Cardiac fibroblast (primary cell): ENCODE data around the gene FSCN2.

Source experiments
- DNase-seq, 2 donors: peaks; one replicate each; pipeline versions ENCODE4 v3.0.0 to v3.0.0-alpha.2; 2010; ENCODE audit warnings: low read depth in 2 of 2
- H3K4me3 ChIP-seq, 2 donors: replicated peaks in 1 of 2; 1 replicate in 1 of 2; 2 replicates in 1 of 2; pipeline ENCODE4 v1.5.1; 2011; ENCODE audit warnings: low read depth in 2 of 2, low read length in 2 of 2, mild to moderate bottlenecking in 2 of 2, moderate library complexity in 1 of 2
- TF ChIP-seq, protein P1 (sequence below): IDR thresholded peaks from one replicate; pipeline ENCODE4 v1.5.1; 2011; ENCODE audit warnings: low read depth, mild to moderate bottlenecking, low read length, inconsistent platforms

Gene FSCN2

DNA sequence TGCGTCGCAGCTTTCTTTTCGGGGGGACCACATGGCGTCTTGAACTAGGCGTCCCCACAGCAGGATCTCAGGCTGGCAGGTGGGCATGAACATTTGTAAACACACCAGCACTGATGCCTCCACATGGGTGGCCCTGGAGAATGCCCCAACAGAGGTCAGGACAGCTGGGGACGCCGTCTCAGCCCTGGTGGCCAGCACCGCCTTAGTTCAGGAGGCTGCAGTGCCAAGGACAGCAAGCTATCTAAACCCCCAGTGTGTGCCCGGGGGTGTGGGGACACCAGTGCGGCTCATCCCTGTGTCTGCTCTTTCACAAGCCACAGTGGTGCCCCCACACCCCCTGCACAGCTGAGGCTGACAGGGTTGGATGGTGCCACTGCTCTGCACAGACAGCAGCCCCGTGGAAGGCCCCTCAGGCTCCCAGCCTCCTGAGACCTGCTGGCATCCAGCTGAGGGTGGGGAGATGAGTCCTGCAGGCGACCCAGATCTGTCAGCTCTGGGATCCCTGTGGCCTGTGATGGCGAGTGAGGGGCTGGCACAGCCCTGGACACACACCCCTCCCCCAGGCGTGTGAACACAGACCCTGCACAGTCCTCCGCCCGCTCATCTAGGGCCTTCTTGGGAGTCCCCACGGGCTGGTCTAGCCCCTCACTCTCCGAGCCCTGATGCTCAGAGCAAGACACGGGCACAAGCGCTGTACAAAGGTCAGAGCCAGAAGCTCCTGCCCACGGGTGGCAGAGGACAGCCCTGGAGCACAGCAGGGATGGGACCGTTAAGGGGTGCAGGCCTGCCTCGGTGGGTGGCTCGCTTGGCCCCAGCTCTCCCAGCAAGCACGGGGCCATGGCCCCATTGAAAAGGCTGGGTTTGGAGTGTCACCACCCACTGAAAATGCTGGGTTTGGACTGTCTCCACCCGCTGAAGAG is 10.7 kb downstream of the FSCN2 start:
- TF ChIP-seq, protein P1, sequence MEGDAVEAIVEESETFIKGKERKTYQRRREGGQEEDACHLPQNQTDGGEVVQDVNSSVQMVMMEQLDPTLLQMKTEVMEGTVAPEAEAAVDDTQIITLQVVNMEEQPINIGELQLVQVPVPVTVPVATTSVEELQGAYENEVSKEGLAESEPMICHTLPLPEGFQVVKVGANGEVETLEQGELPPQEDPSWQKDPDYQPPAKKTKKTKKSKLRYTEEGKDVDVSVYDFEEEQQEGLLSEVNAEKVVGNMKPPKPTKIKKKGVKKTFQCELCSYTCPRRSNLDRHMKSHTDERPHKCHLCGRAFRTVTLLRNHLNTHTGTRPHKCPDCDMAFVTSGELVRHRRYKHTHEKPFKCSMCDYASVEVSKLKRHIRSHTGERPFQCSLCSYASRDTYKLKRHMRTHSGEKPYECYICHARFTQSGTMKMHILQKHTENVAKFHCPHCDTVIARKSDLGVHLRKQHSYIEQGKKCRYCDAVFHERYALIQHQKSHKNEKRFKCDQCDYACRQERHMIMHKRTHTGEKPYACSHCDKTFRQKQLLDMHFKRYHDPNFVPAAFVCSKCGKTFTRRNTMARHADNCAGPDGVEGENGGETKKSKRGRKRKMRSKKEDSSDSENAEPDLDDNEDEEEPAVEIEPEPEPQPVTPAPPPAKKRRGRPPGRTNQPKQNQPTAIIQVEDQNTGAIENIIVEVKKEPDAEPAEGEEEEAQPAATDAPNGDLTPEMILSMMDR, result no peak
- no peak for DNase-seq
- H3K4me3 ChIP-seq, result no peak overlapping the region

DNA sequence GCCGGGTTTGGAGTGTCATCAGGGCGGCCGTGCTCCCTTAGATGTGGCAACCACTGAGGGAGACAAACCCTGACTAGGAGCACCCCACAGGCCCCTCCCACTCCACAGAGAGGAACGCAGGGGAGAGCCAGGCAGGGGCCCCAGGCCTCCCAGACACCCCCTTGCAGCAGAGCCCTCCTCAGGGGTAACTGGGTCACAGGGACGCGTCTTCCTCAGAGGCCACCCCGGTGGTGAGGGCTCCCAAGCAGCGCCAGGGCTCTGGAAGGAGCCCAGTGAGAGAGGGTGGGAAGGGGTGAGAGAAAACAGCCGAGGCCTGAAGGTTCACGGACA is 11.4 kb downstream of the FSCN2 start:
- no peak overlapping the region for H3K4me3 ChIP-seq
- DNase-seq, result no peak
- TF ChIP-seq, protein P1, result no peak

DNA sequence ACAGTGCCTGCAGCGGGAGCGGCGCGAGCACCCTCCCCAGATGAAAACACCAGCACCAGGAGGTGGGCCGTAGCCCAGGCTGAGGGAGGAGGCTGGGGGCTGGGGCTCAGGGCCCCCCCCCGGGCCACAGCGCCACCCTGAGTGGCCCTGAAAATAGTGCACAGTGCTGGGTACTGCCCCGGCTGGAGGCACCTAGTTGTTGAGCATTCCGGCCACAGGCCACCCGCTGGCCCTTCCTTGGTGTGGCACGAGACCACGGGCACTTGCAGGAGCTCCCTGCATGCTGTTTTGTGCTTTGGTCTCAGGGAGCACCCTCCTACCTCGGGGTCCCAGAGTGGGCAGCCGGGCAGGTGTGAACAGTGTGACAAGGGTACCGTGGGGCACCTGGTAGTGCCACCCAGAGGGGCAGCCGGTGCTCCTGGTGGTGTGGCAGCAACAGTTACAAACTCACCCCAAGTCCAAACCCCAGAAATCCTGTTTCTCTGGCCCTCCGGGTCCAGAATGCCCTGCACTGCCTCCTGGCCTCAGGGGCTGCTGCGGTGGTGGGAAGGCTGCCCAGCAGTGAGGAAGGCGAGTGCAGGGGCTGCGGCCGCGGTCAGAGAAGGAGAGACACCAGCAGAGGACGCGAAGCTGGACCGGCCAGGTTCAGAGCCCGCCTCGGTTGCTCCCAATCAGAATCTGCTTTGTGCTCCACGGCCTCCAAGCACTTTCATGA is 11.9 kb downstream of the FSCN2 start:
- H3K4me3 ChIP-seq, result no peak overlapping the region
- TF ChIP-seq, protein P1, result no peak
- DNase-seq, result no peak

DNA sequence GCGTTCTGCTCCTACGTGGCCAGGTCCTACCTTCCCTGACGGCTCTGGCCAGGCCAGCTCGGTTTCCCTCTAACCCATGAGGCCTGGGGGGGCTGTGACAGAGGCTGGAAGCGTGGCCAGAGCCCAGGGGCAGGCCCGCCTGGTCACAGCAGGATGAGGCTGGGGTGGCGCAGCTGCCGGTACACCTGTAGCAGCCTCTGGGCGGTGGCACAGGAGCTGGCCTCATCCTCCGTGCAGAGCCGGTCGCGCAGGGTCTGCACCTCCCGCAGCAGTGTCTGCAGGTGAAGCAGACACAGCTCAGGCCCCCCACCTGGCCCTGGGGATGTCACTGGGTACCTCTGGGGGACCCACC is 12.5 kb downstream of the FSCN2 start:
- no peak overlapping the region for H3K4me3 ChIP-seq
- TF ChIP-seq, protein P1, result no peak
- DNase-seq, result no peak

DNA sequence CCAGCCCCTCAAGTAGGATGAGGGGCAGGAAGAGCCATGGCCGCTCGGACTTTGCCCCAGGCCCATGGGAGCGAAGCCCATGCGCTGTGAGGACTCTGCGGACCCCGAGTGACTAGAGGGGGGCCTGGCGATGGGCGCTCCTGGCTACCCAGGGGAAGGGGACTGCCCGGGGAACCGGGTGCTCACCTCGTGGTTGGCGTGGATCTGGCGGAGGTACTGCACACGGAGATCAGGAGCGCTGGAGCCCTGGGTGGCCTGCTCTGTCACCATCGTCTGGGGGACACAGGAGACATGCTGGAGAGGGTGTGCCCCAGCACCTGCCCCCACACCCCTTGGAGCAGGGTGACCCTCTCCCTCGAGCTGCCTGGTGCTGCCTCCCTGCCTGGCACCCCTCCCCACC is 12.9 kb downstream of the FSCN2 start:
- H3K4me3 ChIP-seq, result no peak overlapping the region
- TF ChIP-seq, protein P1, result no peak
- DNase-seq, result no peak

DNA sequence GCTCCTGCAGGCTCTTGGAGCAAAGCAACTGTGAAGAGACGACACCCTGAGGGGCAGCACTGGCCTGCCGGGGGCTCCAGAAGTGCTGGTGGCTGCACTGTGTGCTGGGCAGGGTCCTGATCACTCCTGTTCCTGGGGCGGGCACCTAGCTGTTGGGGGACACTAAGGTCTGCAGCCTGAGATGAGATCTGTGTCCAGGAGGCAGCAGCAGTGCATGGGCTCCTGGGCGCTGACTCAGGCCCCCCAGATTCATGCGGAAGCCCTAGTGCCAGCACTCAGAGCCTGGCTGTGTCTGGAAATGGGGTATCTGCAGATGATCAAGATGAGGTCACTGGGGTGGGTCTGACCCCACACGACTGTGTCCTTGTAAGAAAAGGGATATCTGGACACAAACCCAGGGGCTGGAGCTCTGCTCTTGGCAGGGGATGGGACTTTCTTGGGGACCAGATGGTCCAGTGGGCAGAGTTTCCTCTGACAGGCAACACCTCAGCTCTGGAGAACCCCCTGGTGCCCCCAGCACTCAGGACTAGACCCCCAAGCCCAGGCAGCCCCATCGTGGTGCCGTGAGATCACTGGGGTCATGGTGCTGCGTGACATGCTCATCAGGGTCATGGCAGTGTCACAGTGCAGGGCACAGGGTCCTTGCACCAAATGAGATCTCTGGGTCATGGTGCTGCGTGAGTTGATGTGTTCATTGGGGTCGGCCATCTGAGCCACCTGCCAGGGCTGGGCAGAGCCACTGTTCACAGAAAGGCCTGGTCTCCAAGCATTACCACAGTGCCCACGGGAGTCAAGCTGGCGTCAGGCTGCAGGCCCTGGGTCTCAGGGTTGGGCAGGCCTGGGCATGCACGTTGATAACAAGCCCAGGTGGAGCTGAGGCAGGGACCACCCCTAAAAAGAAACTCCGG is 14.5 kb downstream of the FSCN2 start:
- TF ChIP-seq, protein P1, result no peak
- DNase-seq, result no peak
- no peak overlapping the region for H3K4me3 ChIP-seq
